GM12892 (cell line): ENCODE data around the gene OGFOD1.

Source experiments
- POLR2A ChIP-seq: IDR thresholded peaks from 2 replicates; pipeline ENCODE4 v1.6.1; 2011; ENCODE audit warnings: low read depth, low read length, control low read depth
- TAF1 ChIP-seq: IDR thresholded peaks from 2 replicates; pipeline ENCODE4 v1.6.1; 2011; ENCODE audit warnings: low read depth, mild to moderate bottlenecking, control low read depth, low read length, borderline replicate concordance

GRCh38 chr16:56423584-56424403 lies 27.6 kb upstream of the OGFOD1 start:
- TF ChIP-seq TAF1 (no peak), POLR2A (no peak)
